WERI-Rb-1 (cell line): ENCODE data around the gene FGF3.

Experiments
- DNase-seq: peaks from one replicate; pipeline ENCODE4 v3.0.0-alpha.2; 2020
- H3K27ac ChIP-seq: fragments of 250-450 bp; sonication (Bioruptor Pico); 2 replicates; pipeline ENCODE4 v1.5.1; 2020; ENCODE audit warnings: mild to moderate bottlenecking, moderate library complexity
- H3K27me3 ChIP-seq: fragments of 250-450 bp; sonication (Bioruptor Pico); 2 replicates; pipeline ENCODE4 v1.5.1; 2021; ENCODE audit warnings: mild to moderate bottlenecking, low read depth, moderate library complexity; ENCODE audit not compliant: insufficient read depth, severe bottlenecking
- H3K36me3 ChIP-seq: fragments of 250-450 bp; sonication (Bioruptor Pico); 2 replicates; pipeline ENCODE4 v1.5.1; 2020; ENCODE audit warnings: mild to moderate bottlenecking, moderate library complexity
- H3K4me3 ChIP-seq: 2 replicates; pipeline ENCODE4 v1.5.1; 2011; ENCODE audit warnings: low read depth, mild to moderate bottlenecking, control low read depth, low read length
- H3K9me3 ChIP-seq: fragments of 250-450 bp; sonication (Bioruptor Pico); 2 replicates; pipeline ENCODE4 v1.5.1; 2021; ENCODE audit warnings: mild to moderate bottlenecking, moderate library complexity; ENCODE audit not compliant: severe bottlenecking
- TF ChIP-seq, protein P1 (sequence below): IDR thresholded peaks from 2 replicates; pipeline ENCODE4 v1.5.1; 2011; ENCODE audit warnings: low read depth, mild to moderate bottlenecking, control low read depth, inconsistent platforms, low read length

Gene FGF3

DNA sequence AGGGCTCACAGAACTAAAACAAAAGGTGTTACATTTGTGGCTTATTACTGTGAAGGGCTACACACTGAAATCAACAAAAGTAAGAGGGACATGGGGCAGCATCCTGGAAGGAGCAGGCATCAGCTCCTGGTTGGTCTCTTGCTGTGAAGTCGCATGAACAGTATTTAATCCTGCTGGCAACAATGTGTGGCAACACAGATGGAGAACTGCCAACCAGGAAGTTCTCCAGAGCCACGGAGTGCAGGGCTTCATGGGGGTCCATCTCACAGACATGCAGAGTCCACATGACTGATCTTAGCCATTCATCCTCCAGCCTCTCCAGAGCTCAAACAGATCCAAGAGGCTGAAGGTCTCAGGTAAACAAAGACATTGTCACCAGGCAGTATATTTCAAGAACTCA, 32.8 kb upstream of the FGF3 start:
- no peak for DNase-seq
- no peaks in the 10 kb centered on the region for H3K36me3 ChIP-seq
- H3K27me3 ChIP-seq: peaks cover 24% of the 10 kb centered on the region
- no peak overlapping the region for H3K4me3 ChIP-seq
- TF ChIP-seq, protein P1, sequence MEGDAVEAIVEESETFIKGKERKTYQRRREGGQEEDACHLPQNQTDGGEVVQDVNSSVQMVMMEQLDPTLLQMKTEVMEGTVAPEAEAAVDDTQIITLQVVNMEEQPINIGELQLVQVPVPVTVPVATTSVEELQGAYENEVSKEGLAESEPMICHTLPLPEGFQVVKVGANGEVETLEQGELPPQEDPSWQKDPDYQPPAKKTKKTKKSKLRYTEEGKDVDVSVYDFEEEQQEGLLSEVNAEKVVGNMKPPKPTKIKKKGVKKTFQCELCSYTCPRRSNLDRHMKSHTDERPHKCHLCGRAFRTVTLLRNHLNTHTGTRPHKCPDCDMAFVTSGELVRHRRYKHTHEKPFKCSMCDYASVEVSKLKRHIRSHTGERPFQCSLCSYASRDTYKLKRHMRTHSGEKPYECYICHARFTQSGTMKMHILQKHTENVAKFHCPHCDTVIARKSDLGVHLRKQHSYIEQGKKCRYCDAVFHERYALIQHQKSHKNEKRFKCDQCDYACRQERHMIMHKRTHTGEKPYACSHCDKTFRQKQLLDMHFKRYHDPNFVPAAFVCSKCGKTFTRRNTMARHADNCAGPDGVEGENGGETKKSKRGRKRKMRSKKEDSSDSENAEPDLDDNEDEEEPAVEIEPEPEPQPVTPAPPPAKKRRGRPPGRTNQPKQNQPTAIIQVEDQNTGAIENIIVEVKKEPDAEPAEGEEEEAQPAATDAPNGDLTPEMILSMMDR: no peak
- H3K27ac ChIP-seq: no peak overlapping the region
- peaks cover 7% of the 10 kb centered on the region for H3K9me3 ChIP-seq

GRCh38 chr11:69848201-69848600, 29.0 kb upstream of the FGF3 start:
- Histone ChIP-seq H3K4me3 (no peak overlapping the region), H3K27ac (no peak overlapping the region), H3K27me3 (peaks cover 38% of the 10 kb centered on the region), H3K9me3 (peaks cover 4% of the 10 kb centered on the region), H3K36me3 (no peaks in the 10 kb centered on the region)
- TF ChIP-seq, protein P1: no peak
- DNase-seq: no peak

GRCh38 chr11:69844396-69844795, 25.2 kb upstream of the FGF3 start:
- H3K27me3 ChIP-seq: peaks cover 28% of the 10 kb centered on the region
- H3K36me3 ChIP-seq: no peaks in the 10 kb centered on the region
- H3K9me3 ChIP-seq: no peaks in the 10 kb centered on the region
- H3K4me3 ChIP-seq: no peak overlapping the region
- TF ChIP-seq, protein P1: no peak
- no peak overlapping the region for H3K27ac ChIP-seq
- no peak for DNase-seq

DNA sequence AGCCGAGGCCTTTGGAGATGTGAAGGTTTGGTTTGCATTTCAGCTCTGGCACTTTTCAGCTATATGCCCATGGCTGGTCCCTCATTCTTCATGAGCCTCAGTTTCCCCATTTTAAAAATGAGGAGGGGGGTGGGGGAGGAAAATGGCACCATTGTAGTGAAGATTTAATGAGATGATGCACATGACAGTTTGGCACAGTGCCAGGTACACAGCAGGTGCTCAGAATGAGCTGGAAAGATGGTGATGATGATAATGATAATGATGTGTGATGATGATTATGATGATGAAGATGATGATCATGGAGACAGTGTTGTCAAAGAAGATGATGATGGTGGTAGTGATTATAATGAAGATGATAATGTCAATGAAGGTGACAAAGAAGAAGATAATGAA, 24.3 kb upstream of the FGF3 start:
- no peak for DNase-seq
- Histone ChIP-seq H3K9me3 (no peaks in the 10 kb centered on the region), H3K4me3 (no peak overlapping the region), H3K27ac (no peak overlapping the region), H3K27me3 (peaks cover 28% of the 10 kb centered on the region), H3K36me3 (no peaks in the 10 kb centered on the region)
- TF ChIP-seq, protein P1: no peak

DNA sequence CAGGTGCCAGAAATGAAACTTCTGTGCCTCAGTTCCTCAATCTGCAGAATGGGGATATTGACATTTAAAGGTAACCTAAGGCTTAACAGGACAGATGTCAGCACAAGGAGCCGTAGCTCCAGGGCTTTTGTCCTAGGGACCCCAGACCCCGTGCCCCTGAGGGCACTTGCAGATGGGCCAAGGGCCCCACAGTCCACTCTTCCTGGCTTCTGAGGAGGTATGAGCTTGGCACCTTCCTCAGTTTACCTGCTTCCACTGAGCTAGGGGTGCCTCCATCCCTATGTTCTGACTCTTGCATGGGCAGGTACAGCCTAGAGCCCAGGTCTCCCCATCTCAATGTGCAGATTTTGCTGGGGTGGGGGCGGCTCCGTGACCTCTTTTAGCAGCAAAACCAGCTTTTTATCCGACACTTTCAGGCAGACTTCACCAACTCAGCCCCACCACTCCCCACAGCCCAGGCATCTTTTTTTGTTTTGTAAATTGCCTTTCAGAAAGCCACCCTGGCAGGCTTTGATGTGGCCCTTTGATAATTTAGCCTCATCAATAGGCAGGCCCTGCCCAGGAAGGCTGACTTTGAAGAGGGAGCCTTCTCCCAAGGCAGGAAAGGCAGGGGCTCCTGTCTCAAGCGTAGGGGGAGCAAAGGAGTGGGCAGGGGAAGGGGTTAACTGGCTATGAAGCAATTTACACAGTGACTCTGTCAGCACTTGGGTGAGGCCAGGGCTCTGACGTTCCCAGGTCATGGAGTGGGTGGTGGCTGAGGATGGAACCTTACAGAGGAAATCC, 23.7 kb upstream of the FGF3 start:
- Histone ChIP-seq H3K36me3 (no peaks in the 10 kb centered on the region), H3K9me3 (no peaks in the 10 kb centered on the region), H3K27ac (no peak overlapping the region), H3K4me3 (no peak overlapping the region), H3K27me3 (peaks cover 28% of the 10 kb centered on the region)
- no peak for DNase-seq
- TF ChIP-seq, protein P1: no peak
